Stomach (tissue), 9 donors: ENCODE data around the gene CCDC13. TPM values are rescaled to one million over a fixed set of nuclear protein-coding genes. Genes with fewer than 3 reads are reported as not detected.
A peak's percentile ranks its signal among the peaks of the same experiment; 100 is the strongest.

Experiments
- DNase-seq, 2 donors: peaks; one replicate each; pipeline versions ENCODE4 v3.0.0 to v3.0.0-alpha.2; 2013 to 2019
- H3K27ac ChIP-seq, 5 donors: fragments of 200-600 bp in 4 of 5; sonication (generic) in 4 of 5; one replicate each; pipeline ENCODE4 v1.5.1; 2013 to 2019; ENCODE audit warnings: mild to moderate bottlenecking in 1 of 5, moderate library complexity in 1 of 5
- H3K27me3 ChIP-seq, 3 donors: fragments of 200-600 bp; sonication (generic); one replicate each; pipeline ENCODE4 v1.5.1; 2017 to 2019; ENCODE audit warnings: mixed run types in 1 of 3
- H3K36me3 ChIP-seq, 4 donors: fragments of 200-600 bp; sonication (generic); 1 replicate in 3 of 4; 2 replicates in 1 of 4; pipeline ENCODE4 v1.5.1; 2016 to 2019
- H3K4me1 ChIP-seq, 4 donors: fragments of 200-600 bp; sonication (generic); one replicate each; pipeline ENCODE4 v1.5.1; 2016 to 2019
- H3K4me3 ChIP-seq, 4 donors: fragments of 200-600 bp; sonication (generic) in 3 of 4; one replicate each; pipeline ENCODE4 v1.5.1; 2016 to 2019; ENCODE audit warnings: mild to moderate bottlenecking in 1 of 4
- H3K9me3 ChIP-seq, 4 donors: fragments of 200-600 bp; sonication (generic); one replicate each; pipeline ENCODE4 v1.5.1; 2016 to 2019
- CTCF ChIP-seq, 7 experiments: fragments of 450-650 bp in 4 of 7; fragments of 200-600 bp in 3 of 7; sonication (generic) in 3 of 7; IDR thresholded peaks; one replicate each; pipeline ENCODE4 v1.5.1; 2016 to 2019; ENCODE audit warnings: antibody characterized with exemption in 7 of 7, control low read depth in 2 of 7, mild to moderate bottlenecking in 1 of 7
- EP300 ChIP-seq: sonication (generic); formaldehyde crosslinking; IDR thresholded peaks from one replicate; pipeline ENCODE4 v1.6.1; 2017; ENCODE audit warnings: antibody characterized with exemption
- POLR2A ChIP-seq, 4 donors: fragments of 450-650 bp; IDR thresholded peaks; one replicate each; pipeline ENCODE4 v1.6.1; 2016; ENCODE audit warnings: antibody characterized with exemption in 4 of 4, control low read depth in 2 of 4, mild to moderate bottlenecking in 1 of 4, moderate library complexity in 1 of 4
- POLR2AphosphoS5 ChIP-seq, 3 donors: sonication (generic); formaldehyde crosslinking; IDR thresholded peaks; one replicate each; pipeline ENCODE4 v1.6.1; 2016; ENCODE audit warnings: antibody characterized with exemption in 3 of 3
- WGBS, 5 donors: extraction: QIAGEN DNeasy Blood & Tissue Kit in 3 of 5; methylation state at CpG; one replicate each; pipeline versions ENCODE4 v1.1.5 to v1.1.7; 2013 to 2018; 5-methylcytosine and 5-hydroxymethylcytosine counted together
- intact Hi-C: fragments of 100-400 bp; cut with DNase I; formaldehyde crosslinking; loops from one replicate; pipeline ENCODE4 v1.15.1; 2023; ENCODE audit warnings: low total_unique reads
- polyA plus RNA-seq, 3 donors: library from polyadenylated mRNA; stranded (reverse); fragments of 200-250 nt; gene quantifications; one replicate each; pipeline ENCODE4 v1.2.3, GENCODE V29; 2013
- total RNA-seq, 5 donors: library from RNA; depleted of rRNA; stranded (reverse); fragments of >200 nt; gene quantifications; one replicate each; pipeline versions ENCODE4 v1.1.0 to v1.2.3, GENCODE V29; 2014 to 2016
- donor health status: healthy with polysubstance abuse.
- donor health status: Bipolar disorder and iron deficiency.
- donor health status: healthy.

The CCDC13 gene
- total and polyA plus RNA-seq, 8 donors: 0.44 to 31.7 (median 2.2) TPM; not detected in 1

- H3K9me3 ChIP-seq: no peaks in the 10 kb centered on the region
- 86 to 90% (median 90%) methylated on average over 5 of the region's 5 CpGs for WGBS, 5 donors
- no peak within 1 kb of the TSS for H3K4me3 ChIP-seq
- no peaks in the 10 kb centered on the region for H3K36me3 ChIP-seq
- no peak within 1 kb of the TSS for H3K27ac ChIP-seq
- TF ChIP-seq CTCF (IDR thresholded peaks at IDR 0.05): no peak
- no peak for TF ChIP-seq POLR2A (IDR thresholded peaks at IDR 0.05)
- TF ChIP-seq POLR2AphosphoS5 (IDR thresholded peaks at IDR 0.05): no peak
- TF ChIP-seq EP300: no peak
- intact Hi-C loops: no loop called here
- no peak for DNase-seq
- H3K4me1 ChIP-seq: peaks cover 5 to 13% (median 11%) of the 10 kb centered on the region in 4 donors
- H3K27me3 ChIP-seq: no peaks in the 10 kb centered on the region
Observed at GRCh38 chr3:42809202-42809601, 36.1 kb upstream of the CCDC13 start, which contains the start of gene ACKR2. TSS of gene ACKR2 (plus strand) at chr3:42809445. CDS start at chr3:42864503, 55,058 bp downstream.

- WGBS, 5 donors: 86 to 96% (median 94%) methylated on average over 4 of the region's 4 CpGs
- intact Hi-C loops: no loop called here
- peaks cover 9 to 18% (median 14%) of the 10 kb centered on the region in 4 donors for H3K4me1 ChIP-seq
- H3K4me3 ChIP-seq: no peak overlapping the region
- DNase-seq: no peak
- no peaks in the 10 kb centered on the region for H3K36me3 ChIP-seq
- no peaks in the 10 kb centered on the region for H3K27me3 ChIP-seq
- TF ChIP-seq POLR2AphosphoS5 (IDR thresholded peaks at IDR 0.05) (no peak), EP300 (no peak), POLR2A (IDR thresholded peaks at IDR 0.05) (no peak), CTCF (IDR thresholded peaks at IDR 0.05) (no peak)
- H3K27ac ChIP-seq: no peak overlapping the region
- no peaks in the 10 kb centered on the region for H3K9me3 ChIP-seq
Observed at GRCh38 chr3:42807929-42808328, 34.9 kb upstream of the CCDC13 start.

- DNase-seq: peak; percentile 59 to 62
- WGBS, 5 donors: 17 to 31% (median 25%) methylated on average over 23 of the region's 23 CpGs
- H3K36me3 ChIP-seq: no peaks in the 10 kb centered on the region
- peak overlapping the region; percentile 69 to 79 (median 72) for H3K4me3 ChIP-seq
- intact Hi-C loops: no loop called here
- no peak for TF ChIP-seq POLR2AphosphoS5 (IDR thresholded peaks at IDR 0.05)
- no peak for TF ChIP-seq CTCF (IDR thresholded peaks at IDR 0.05)
- no peak for TF ChIP-seq EP300
- TF ChIP-seq POLR2A (IDR thresholded peaks at IDR 0.05): no peak
- H3K27ac ChIP-seq: peak overlapping the region; percentile 74 to 100 (median 98)
- peaks cover 18 to 44% (median 34%) of the 10 kb centered on the region in 4 donors for H3K4me1 ChIP-seq
- H3K9me3 ChIP-seq: no peaks in the 10 kb centered on the region
- no peaks in the 10 kb centered on the region for H3K27me3 ChIP-seq
Observed at GRCh38 chr3:42805141-42805821, 32.2 kb upstream of the CCDC13 start.

- intact Hi-C loops: no loop called here
- WGBS, 5 donors: 0 to 2% (median 1%) methylated on average over 11 to 13 of the region's 13 CpGs
- peak overlapping the region; percentile 69 to 79 (median 72) for H3K4me3 ChIP-seq
- H3K27me3 ChIP-seq: no peaks in the 10 kb centered on the region
- DNase-seq: no peak
- peak overlapping the region; percentile 96 to 100 (median 98) for H3K27ac ChIP-seq
- H3K9me3 ChIP-seq: no peaks in the 10 kb centered on the region
- peaks cover 23 to 49% (median 39%) of the 10 kb centered on the region in 4 donors for H3K4me1 ChIP-seq
- H3K36me3 ChIP-seq: no peaks in the 10 kb centered on the region
- TF ChIP-seq POLR2AphosphoS5 (IDR thresholded peaks at IDR 0.05) (no peak), POLR2A (IDR thresholded peaks at IDR 0.05) (no peak)
Observed at GRCh38 chr3:42804831-42805132, 31.7 kb upstream of the CCDC13 start.
